Epithelial cell of proximal tubule (primary cell): Measurements from ENCODE around the gene NR2C2AP. TPM values are rescaled to one million over a fixed set of nuclear protein-coding genes. Genes with fewer than 3 reads are reported as not detected.

Source experiments
- DNase-seq: peaks from one replicate; pipeline ENCODE4 v3.0.0-alpha.2; 2011; ENCODE audit warnings: low read depth
- H3K4me3 ChIP-seq: 2 replicates; pipeline ENCODE4 v1.5.1; 2011; ENCODE audit warnings: low read depth, mild to moderate bottlenecking, low read length
- total RNA-seq: library from RNA; depleted of rRNA; stranded (reverse); fragments of >200 nt; gene quantifications from 2 replicates; pipeline ENCODE4 v1.2.3, GENCODE V29; 2015
- TF ChIP-seq, protein P1 (sequence below): conservative IDR thresholded peaks from 2 replicates; pipeline ENCODE4 v1.5.1; 2012; ENCODE audit warnings: low read depth, mild to moderate bottlenecking, low read length

The NR2C2AP gene
- total RNA-seq, 1 donor from 2014 or later = 25.9 TPM

DNA sequence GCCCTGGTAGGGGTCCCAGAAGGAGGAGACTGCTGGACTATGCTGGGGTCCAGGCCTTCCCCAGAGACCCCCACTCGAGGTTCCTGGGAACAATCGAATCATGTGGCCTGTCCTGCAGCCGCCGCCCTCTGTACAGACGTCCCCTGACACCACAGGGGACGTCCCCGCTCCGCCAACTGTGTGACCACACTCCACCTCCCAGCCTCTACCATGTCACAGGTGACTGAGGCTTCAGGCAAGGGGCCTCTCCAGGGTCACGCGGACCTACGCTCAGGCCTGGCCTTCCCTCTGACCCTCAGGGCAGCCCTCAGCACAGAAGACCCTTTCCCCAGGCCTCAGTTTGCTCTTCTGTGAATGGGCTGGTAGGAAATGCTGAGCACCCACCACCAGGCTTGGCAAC, 51.8 kb downstream of the NR2C2AP start:
- TF ChIP-seq, protein P1, sequence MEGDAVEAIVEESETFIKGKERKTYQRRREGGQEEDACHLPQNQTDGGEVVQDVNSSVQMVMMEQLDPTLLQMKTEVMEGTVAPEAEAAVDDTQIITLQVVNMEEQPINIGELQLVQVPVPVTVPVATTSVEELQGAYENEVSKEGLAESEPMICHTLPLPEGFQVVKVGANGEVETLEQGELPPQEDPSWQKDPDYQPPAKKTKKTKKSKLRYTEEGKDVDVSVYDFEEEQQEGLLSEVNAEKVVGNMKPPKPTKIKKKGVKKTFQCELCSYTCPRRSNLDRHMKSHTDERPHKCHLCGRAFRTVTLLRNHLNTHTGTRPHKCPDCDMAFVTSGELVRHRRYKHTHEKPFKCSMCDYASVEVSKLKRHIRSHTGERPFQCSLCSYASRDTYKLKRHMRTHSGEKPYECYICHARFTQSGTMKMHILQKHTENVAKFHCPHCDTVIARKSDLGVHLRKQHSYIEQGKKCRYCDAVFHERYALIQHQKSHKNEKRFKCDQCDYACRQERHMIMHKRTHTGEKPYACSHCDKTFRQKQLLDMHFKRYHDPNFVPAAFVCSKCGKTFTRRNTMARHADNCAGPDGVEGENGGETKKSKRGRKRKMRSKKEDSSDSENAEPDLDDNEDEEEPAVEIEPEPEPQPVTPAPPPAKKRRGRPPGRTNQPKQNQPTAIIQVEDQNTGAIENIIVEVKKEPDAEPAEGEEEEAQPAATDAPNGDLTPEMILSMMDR = no peak
- no peak for DNase-seq
- H3K4me3 ChIP-seq = no peak overlapping the region

Other genes with a start within 250 kb of the NR2C2AP start
- gene SUGP2, start 169.9 kb downstream of the NR2C2AP start, total RNA-seq = 23.7 and 24.8 TPM in 2 replicates
- gene ARMC6, start 169.8 kb downstream of the NR2C2AP start, total RNA-seq = 48.1 and 91.2 TPM in 2 replicates
- gene SLC25A42, start 139.4 kb downstream of the NR2C2AP start, total RNA-seq = 2.2 and 2.9 TPM in 2 replicates
- gene TMEM161A, start 64.9 kb downstream of the NR2C2AP start, total RNA-seq = 32.6 TPM in 2 replicates
- not detected in 2 replicates for gene MEF2B, start 33.2 kb downstream of the NR2C2AP start, total RNA-seq
- 26.0 and 27.4 TPM in 2 replicates for gene BORCS8, start 11.3 kb downstream of the NR2C2AP start, total RNA-seq
- gene RFXANK, start 11.2 kb downstream of the NR2C2AP start, total RNA-seq = 87.5 and 95.8 TPM in 2 replicates
- gene NCAN, start 8.5 kb upstream of the NR2C2AP start, total RNA-seq = not detected in 2 replicates
- gene TM6SF2, start 69.9 kb upstream of the NR2C2AP start, total RNA-seq = not detected in 2 replicates
- gene SUGP1, start 117.1 kb upstream of the NR2C2AP start, total RNA-seq = 30.0 and 32.2 TPM in 2 replicates
- 14.7 and 22.0 TPM in 2 replicates for gene MAU2, start 117.4 kb upstream of the NR2C2AP start, total RNA-seq
- 86.2 and 118 TPM in 2 replicates for gene GATAD2A, start 202.3 kb upstream of the NR2C2AP start, total RNA-seq